Liver (tissue), 3 donors: ENCODE measurements around the gene CCL5.

Experiments used
- EGR1 ChIP-seq, 2 donors: IDR thresholded peaks; 2 replicates each; pipeline ENCODE4 v1.6.1; 2016 to 2018; ENCODE audit warnings: antibody characterized with exemption in 2 of 2, low read depth in 2 of 2
- FOXA1 ChIP-seq: IDR thresholded peaks from 2 replicates; pipeline ENCODE4 v1.6.1; 2016; ENCODE audit warnings: antibody characterized with exemption
- GABPA ChIP-seq, 2 donors: IDR thresholded peaks in 1 of 2; conservative IDR thresholded peaks in 1 of 2; 2 replicates each; pipeline ENCODE4 v1.6.1; 2016; ENCODE audit warnings: antibody characterized with exemption in 2 of 2, mild to moderate bottlenecking in 1 of 2, moderate library complexity in 1 of 2
- JUND ChIP-seq, 2 donors: IDR thresholded peaks; 2 replicates each; pipeline ENCODE4 v1.6.1; 2016; ENCODE audit warnings: antibody characterized with exemption in 2 of 2
- NR2F2 ChIP-seq: IDR thresholded peaks from 2 replicates; pipeline ENCODE4 v1.6.1; 2016; ENCODE audit warnings: antibody characterized with exemption
- RAD21 ChIP-seq, 2 donors: IDR thresholded peaks; 2 replicates each; pipeline ENCODE4 v1.6.1; 2016; ENCODE audit warnings: antibody characterized with exemption in 2 of 2, mild to moderate bottlenecking in 2 of 2
- RXRA ChIP-seq, 2 donors: IDR thresholded peaks; 2 replicates each; pipeline ENCODE4 v1.6.1; 2017 to 2018; ENCODE audit warnings: antibody characterized with exemption in 2 of 2, mild to moderate bottlenecking in 1 of 2
- SP1 ChIP-seq: IDR thresholded peaks from 2 replicates; pipeline ENCODE4 v1.6.1; 2018; ENCODE audit warnings: antibody characterized with exemption, mild to moderate bottlenecking
- YY1 ChIP-seq: IDR thresholded peaks from 2 replicates; pipeline ENCODE4 v1.6.1; 2016; ENCODE audit warnings: antibody characterized with exemption, mild to moderate bottlenecking
- TF ChIP-seq, protein P1 (sequence below): fragments of 150-350 bp; IDR thresholded peaks from 2 replicates; pipeline ENCODE4 v1.5.1; 2017; ENCODE audit warnings: improper control_type of control experiment, low read depth, low read length; ENCODE audit not compliant: missing input control
- TF ChIP-seq, protein P2 (sequence below): IDR thresholded peaks from 2 replicates; pipeline ENCODE4 v1.6.1; 2016; ENCODE audit warnings: antibody characterized with exemption
- TF ChIP-seq, protein P3 (sequence below): IDR thresholded peaks from 2 replicates; pipeline ENCODE4 v1.6.1; 2016; ENCODE audit warnings: antibody characterized with exemption, mild to moderate bottlenecking
- donor health status: healthy.
- donor health status: healthy.

DNA sequence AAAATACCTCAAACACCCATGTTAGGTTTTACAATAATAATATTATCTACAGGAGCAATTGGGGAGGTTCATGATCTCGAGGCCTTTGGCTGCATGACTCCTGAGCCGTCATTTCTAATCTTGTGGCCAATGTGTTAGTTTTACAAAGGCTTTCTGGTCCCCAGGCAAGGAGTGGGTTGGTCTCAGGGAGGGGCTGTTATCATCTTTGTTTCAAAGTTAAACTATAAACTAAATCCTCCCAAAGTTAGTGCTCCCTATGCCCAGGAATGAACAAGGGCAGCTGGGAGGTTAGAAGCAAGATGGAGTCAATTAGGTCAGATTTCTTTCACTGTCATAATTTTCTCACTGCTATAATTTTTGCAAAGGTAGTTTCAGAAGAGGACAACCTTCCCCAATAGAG is 9.1 kb upstream of the CCL5 start:
- TF ChIP-seq, protein P1, sequence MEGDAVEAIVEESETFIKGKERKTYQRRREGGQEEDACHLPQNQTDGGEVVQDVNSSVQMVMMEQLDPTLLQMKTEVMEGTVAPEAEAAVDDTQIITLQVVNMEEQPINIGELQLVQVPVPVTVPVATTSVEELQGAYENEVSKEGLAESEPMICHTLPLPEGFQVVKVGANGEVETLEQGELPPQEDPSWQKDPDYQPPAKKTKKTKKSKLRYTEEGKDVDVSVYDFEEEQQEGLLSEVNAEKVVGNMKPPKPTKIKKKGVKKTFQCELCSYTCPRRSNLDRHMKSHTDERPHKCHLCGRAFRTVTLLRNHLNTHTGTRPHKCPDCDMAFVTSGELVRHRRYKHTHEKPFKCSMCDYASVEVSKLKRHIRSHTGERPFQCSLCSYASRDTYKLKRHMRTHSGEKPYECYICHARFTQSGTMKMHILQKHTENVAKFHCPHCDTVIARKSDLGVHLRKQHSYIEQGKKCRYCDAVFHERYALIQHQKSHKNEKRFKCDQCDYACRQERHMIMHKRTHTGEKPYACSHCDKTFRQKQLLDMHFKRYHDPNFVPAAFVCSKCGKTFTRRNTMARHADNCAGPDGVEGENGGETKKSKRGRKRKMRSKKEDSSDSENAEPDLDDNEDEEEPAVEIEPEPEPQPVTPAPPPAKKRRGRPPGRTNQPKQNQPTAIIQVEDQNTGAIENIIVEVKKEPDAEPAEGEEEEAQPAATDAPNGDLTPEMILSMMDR = no peak
- TF ChIP-seq RAD21 (IDR thresholded peaks at IDR 0.05) = no peak
- TF ChIP-seq, protein P2, sequence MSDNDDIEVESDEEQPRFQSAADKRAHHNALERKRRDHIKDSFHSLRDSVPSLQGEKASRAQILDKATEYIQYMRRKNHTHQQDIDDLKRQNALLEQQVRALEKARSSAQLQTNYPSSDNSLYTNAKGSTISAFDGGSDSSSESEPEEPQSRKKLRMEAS = no peak
- no peak for TF ChIP-seq NR2F2
- TF ChIP-seq FOXA1 = no peak
- TF ChIP-seq, protein P3, sequence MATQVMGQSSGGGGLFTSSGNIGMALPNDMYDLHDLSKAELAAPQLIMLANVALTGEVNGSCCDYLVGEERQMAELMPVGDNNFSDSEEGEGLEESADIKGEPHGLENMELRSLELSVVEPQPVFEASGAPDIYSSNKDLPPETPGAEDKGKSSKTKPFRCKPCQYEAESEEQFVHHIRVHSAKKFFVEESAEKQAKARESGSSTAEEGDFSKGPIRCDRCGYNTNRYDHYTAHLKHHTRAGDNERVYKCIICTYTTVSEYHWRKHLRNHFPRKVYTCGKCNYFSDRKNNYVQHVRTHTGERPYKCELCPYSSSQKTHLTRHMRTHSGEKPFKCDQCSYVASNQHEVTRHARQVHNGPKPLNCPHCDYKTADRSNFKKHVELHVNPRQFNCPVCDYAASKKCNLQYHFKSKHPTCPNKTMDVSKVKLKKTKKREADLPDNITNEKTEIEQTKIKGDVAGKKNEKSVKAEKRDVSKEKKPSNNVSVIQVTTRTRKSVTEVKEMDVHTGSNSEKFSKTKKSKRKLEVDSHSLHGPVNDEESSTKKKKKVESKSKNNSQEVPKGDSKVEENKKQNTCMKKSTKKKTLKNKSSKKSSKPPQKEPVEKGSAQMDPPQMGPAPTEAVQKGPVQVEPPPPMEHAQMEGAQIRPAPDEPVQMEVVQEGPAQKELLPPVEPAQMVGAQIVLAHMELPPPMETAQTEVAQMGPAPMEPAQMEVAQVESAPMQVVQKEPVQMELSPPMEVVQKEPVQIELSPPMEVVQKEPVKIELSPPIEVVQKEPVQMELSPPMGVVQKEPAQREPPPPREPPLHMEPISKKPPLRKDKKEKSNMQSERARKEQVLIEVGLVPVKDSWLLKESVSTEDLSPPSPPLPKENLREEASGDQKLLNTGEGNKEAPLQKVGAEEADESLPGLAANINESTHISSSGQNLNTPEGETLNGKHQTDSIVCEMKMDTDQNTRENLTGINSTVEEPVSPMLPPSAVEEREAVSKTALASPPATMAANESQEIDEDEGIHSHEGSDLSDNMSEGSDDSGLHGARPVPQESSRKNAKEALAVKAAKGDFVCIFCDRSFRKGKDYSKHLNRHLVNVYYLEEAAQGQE = no peak
- no peak for TF ChIP-seq SP1
- TF ChIP-seq GABPA (IDR thresholded peaks at IDR 0.05 in 1 of 2, conservative IDR thresholded peaks at IDR 0.05 in 1 of 2) = no peak
- no peak for TF ChIP-seq JUND (IDR thresholded peaks at IDR 0.05)
- TF ChIP-seq YY1 = no peak
- TF ChIP-seq EGR1 (IDR thresholded peaks at IDR 0.05; ENCODE audit: low read depth in 2 of 2) = no peak
- no peak for TF ChIP-seq RXRA (IDR thresholded peaks at IDR 0.05)
